Measurements from ENCODE around the gene GAB1. TPM values are rescaled to one million over a fixed set of nuclear protein-coding genes. Genes with fewer than 3 reads are reported as not detected.

GAB1 gene
- total and polyA plus RNA-seq, 2 donors (not counting 1 experiment from before 2014, with no cell fraction given): 4.7 to 10.8 TPM

DNA sequence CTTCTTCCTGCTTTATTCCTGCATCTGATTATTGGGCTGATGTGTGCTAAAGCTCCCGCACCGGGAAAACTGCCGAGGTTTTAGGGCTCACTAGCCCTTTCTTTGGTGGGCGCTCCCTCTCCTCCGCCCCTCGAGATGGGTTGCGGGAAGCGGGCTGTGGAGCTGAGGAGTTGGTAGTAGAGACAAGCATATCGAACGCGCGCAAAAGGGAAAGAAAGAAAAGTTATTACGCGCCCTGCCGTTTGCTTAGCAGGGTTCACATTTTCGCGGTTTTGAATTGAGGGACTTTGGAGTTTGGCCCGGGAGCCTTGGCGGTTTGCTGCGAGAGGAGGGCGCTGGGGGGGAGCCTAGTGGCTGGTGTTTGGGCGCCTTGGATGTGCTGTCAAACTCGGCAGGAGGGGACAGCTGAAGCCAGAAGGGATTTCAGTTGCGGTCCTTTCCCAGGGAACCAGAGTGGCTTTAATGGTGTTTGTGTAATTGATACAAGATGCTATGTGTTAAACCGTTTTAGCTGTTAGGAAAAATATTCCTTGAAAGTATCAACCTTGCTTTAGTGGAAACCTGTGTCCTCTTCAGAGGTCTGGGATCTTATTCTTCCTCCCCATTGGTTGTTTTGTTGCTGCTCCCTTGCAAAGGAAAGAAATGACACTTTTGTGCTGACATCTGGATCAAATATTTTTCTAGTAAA is 1.1 kb downstream of the GAB1 start:
- peaks cover 12 to 17% of the 10 kb centered on the region in 2 donors for H3K4me1 ChIP-seq (ENCODE audit: control insufficient read depth in 2 of 2, insufficient read depth in 2 of 2, low read length in 2 of 2)
- ChIA-PET CTCF (interaction anchor here (0.7 to 1.7 kb wide), 5 partner anchors 16 to 146 kb away, joined by 4 to 7 read pairs (median 6); no protein-coding TSS in a partner anchor), POLR2A (interaction anchor here (1.0 kb wide), 1 partner anchor 35 kb away, joined by 6 read pairs; no protein-coding TSS in a partner anchor)
- Mint-ChIP-seq H3K4me1 (peaks cover 24% of the 10 kb centered on the region), H3K27ac (peak overlapping the region; percentile 87), H3K9me3 (ENCODE audit: insufficient read depth) (no peaks in the 10 kb centered on the region), H3K27me3 (peaks cover 23% of the 10 kb centered on the region), H3K4me3 (peak overlapping the region; percentile 96)
- no peak for ATAC-seq (ENCODE audit: low read depth)
- WGBS (ENCODE audit: insufficient coverage): under 1% methylated on average over 22 of the region's 25 CpGs
- TF ChIP-seq EZH2 (IDR thresholded peaks at IDR 0.05; ENCODE audit: borderline replicate concordance, insufficient read depth, low read depth, low read length, poor library complexity, severe bottlenecking) (no peak), CTCF (IDR thresholded peaks at IDR 0.05) (no peak)
- peak overlapping the region; percentile 97 for H3K4me2 ChIP-seq (replicated peaks; ENCODE audit: low read depth, low read length, poor library complexity, severe bottlenecking)
- H2AFZ ChIP-seq (ENCODE audit: insufficient read depth, low read depth, low read length, poor library complexity, severe bottlenecking): peak overlapping the region; percentile 83
- peak overlapping the region; percentile 82 for H3K9ac ChIP-seq (ENCODE audit: low read length)
- no peaks in the 10 kb centered on the region for H4K20me1 ChIP-seq (ENCODE audit: control insufficient read depth, insufficient read depth, low read length, poor library complexity, severe bottlenecking)
- no peaks in the 10 kb centered on the region for H3K36me3 ChIP-seq (replicated peaks in 1 of 2; ENCODE audit: control extremely low read depth in 1 of 2, control insufficient read depth in 1 of 2, extremely low read depth in 1 of 2, insufficient read depth in 2 of 2, low read length in 1 of 2)
- intact Hi-C loops (cut with micrococcal nuclease): loop anchor here (2.0 to 5.0 kb wide), 4 partner anchors 21 to 153 kb away; partner anchors contain the start of gene USP38
- H3K27me3 ChIP-seq (replicated peaks in 1 of 4; ENCODE audit: control extremely low read depth in 1 of 4, control insufficient read depth in 3 of 4, insufficient read depth in 4 of 4, low read length in 3 of 4): peaks cover 0 to 9% (median 0%) of the 10 kb centered on the region in 4 experiments
- H3K79me2 ChIP-seq (ENCODE audit: control insufficient read depth, insufficient read depth, low read length): peaks cover 24% of the 10 kb centered on the region
- peak overlapping the region; percentile 62 to 91 (median 78) for H3K4me3 ChIP-seq (ENCODE audit: control extremely low read depth in 1 of 5, extremely low read depth in 1 of 5, insufficient read depth in 1 of 5, low read depth in 2 of 5, low read length in 4 of 5)
- peak; percentile 51 for DNase-seq
- peak overlapping the region in 1 of 2 donors; percentile 35 for H3K27ac ChIP-seq (ENCODE audit: low read length in 2 of 2)
- peaks cover 0 to 17% (median 0%) of the 10 kb centered on the region in 3 donors for H3K9me3 ChIP-seq (ENCODE audit: control extremely low read depth in 1 of 3, control insufficient read depth in 2 of 3, insufficient read depth in 1 of 3, low read length in 2 of 3)

DNA sequence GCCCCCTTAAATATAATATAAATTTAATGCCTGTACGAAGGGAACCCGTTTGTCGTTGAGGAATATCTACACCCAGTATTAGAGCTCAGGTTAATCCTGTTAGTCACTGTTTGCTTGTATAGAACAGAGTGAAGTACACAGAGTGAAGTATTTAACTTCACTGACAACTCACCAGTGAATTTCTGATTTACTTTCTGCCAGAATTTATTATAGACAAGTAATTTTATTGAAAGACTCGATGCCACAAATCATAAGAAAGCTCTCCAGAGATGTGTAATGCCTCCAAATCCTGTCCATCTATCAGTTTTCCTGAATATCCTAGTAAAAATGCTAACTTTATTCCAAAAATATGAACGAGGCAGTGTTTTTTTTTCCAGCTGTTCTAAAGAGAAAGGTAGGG is 1.6 kb downstream of the GAB1 start:
- DNase-seq: no peak
- no peaks in the 10 kb centered on the region for H3K36me3 ChIP-seq (replicated peaks in 1 of 2; ENCODE audit: control extremely low read depth in 1 of 2, control insufficient read depth in 1 of 2, extremely low read depth in 1 of 2, insufficient read depth in 2 of 2, low read length in 1 of 2)
- Mint-ChIP-seq H3K4me3 (peak overlapping the region; percentile 96), H3K4me1 (peaks cover 25% of the 10 kb centered on the region), H3K27ac (no peak overlapping the region), H3K9me3 (ENCODE audit: insufficient read depth) (no peaks in the 10 kb centered on the region), H3K27me3 (peaks cover 23% of the 10 kb centered on the region)
- H3K4me2 ChIP-seq (replicated peaks; ENCODE audit: low read depth, low read length, poor library complexity, severe bottlenecking): peak overlapping the region; percentile 97
- no peaks in the 10 kb centered on the region for H4K20me1 ChIP-seq (ENCODE audit: control insufficient read depth, insufficient read depth, low read length, poor library complexity, severe bottlenecking)
- H2AFZ ChIP-seq (ENCODE audit: insufficient read depth, low read depth, low read length, poor library complexity, severe bottlenecking): no peak overlapping the region
- WGBS (ENCODE audit: insufficient coverage): no CpG with 5 or more reads among the region's 5 CpGs
- ChIA-PET CTCF (interaction anchor here (0.7 to 1.5 kb wide), 2 partner anchors 31 to 40 kb away, joined by 4 read pairs; no protein-coding TSS in a partner anchor), POLR2A (no interaction called here)
- peak overlapping the region; percentile 82 for H3K9ac ChIP-seq (ENCODE audit: low read length)
- H3K79me2 ChIP-seq (ENCODE audit: control insufficient read depth, insufficient read depth, low read length): peaks cover 29% of the 10 kb centered on the region
- TF ChIP-seq EZH2 (IDR thresholded peaks at IDR 0.05; ENCODE audit: borderline replicate concordance, insufficient read depth, low read depth, low read length, poor library complexity, severe bottlenecking): no peak
- no peak for TF ChIP-seq CTCF (IDR thresholded peaks at IDR 0.05)
- H3K9me3 ChIP-seq (ENCODE audit: control extremely low read depth in 1 of 3, control insufficient read depth in 2 of 3, insufficient read depth in 1 of 3, low read length in 2 of 3): peaks cover 0 to 17% (median 0%) of the 10 kb centered on the region in 3 donors
- H3K4me3 ChIP-seq (ENCODE audit: control extremely low read depth in 1 of 5, extremely low read depth in 1 of 5, insufficient read depth in 1 of 5, low read depth in 2 of 5, low read length in 4 of 5): peak overlapping the region in 1 of 5 experiments; percentile 62
- no peak overlapping the region for H3K27ac ChIP-seq (ENCODE audit: low read length in 2 of 2)
- no peak for ATAC-seq (ENCODE audit: low read depth)
- peaks cover 0 to 9% (median 0%) of the 10 kb centered on the region in 4 experiments for H3K27me3 ChIP-seq (replicated peaks in 1 of 4; ENCODE audit: control extremely low read depth in 1 of 4, control insufficient read depth in 3 of 4, insufficient read depth in 4 of 4, low read length in 3 of 4)
- intact Hi-C loops (cut with micrococcal nuclease): loop anchor here (5.0 kb wide), 1 partner anchor 39 kb away; no protein-coding TSS in a partner anchor
- peaks cover 12 to 17% of the 10 kb centered on the region in 2 donors for H3K4me1 ChIP-seq (ENCODE audit: control insufficient read depth in 2 of 2, insufficient read depth in 2 of 2, low read length in 2 of 2)
